ENCODE measurements around the gene NRXN3. TPM values are rescaled to one million over a fixed set of nuclear protein-coding genes. Genes with fewer than 3 reads are reported as not detected.

The NRXN3 gene
- total RNA-seq, 1 experiment from 2014 or later = not detected

DNA sequence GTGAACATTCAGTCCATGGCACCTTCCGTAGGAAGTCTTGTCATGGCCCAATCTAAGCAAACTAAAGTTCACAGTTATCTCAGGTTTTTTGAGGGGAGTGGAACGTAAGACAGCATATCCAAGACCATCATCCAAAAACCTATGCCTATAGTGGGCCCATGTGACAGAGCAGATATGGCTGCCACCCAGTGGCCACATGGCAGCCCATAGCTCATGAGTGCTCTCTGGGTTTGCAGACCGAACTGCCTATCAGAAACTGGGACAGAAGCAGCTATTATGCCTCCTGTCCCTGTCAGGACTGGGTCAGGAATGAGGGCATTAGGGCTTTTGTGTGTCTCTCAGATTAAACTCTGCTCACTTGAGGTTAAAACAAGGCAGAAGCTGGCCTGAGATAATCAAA, 503.7 kb downstream of the NRXN3 start:
- intact Hi-C loops (cut with micrococcal nuclease) = no loop called here
- H3K9ac ChIP-seq (ENCODE audit: low read length) = no peak overlapping the region
- ChIA-PET RAD21 (ENCODE audit: low non-redundant PET in 1 of 2, low total read pairs in 2 of 2, uncharacterized antibody in 2 of 2, unreplicated experiment in 2 of 2) (no interaction called here), CTCF (no interaction called here), POLR2A (no interaction called here)
- H3K9me2 ChIP-seq (ENCODE audit: insufficient read depth) = no peaks in the 10 kb centered on the region
- H3K9me3 ChIP-seq (ENCODE audit: control insufficient read depth in 1 of 2, insufficient read depth in 1 of 2, low read depth in 1 of 2, low read length in 2 of 2) = no peaks in the 10 kb centered on the region; a peak in 1 of 4 replicates
- no peaks in the 10 kb centered on the region for H3K79me2 ChIP-seq (ENCODE audit: insufficient read depth, low read length)
- H3K36me3 ChIP-seq (ENCODE audit: control insufficient read depth in 1 of 2, insufficient read depth in 2 of 2, low read length in 2 of 2) = no peaks in the 10 kb centered on the region
- TF ChIP-seq TCF7L2 (IDR thresholded peaks at IDR 0.05; ENCODE audit: borderline replicate concordance, extremely low read depth, insufficient read depth, insufficient read length) (no peak), POLR2AphosphoS5 (IDR thresholded peaks at IDR 0.05; ENCODE audit: low read depth, low read length) (no peak), EGR1 (IDR thresholded peaks at IDR 0.05; ENCODE audit: low read depth) (no peak), SP1 (IDR thresholded peaks at IDR 0.05; ENCODE audit: low read depth) (no peak), JUND (IDR thresholded peaks at IDR 0.05) (no peak), YY1 (IDR thresholded peaks at IDR 0.05; ENCODE audit: extremely low read depth, insufficient replicate concordance, low read depth, low read length) (no peak), FOSL1 (IDR thresholded peaks at IDR 0.05; ENCODE audit: low read depth) (no peak), RAD21 (IDR thresholded peaks at IDR 0.05; ENCODE audit: low read depth) (no peak), EZH2 (IDR thresholded peaks at IDR 0.05) (no peak), ELF1 (IDR thresholded peaks at IDR 0.05; ENCODE audit: borderline replicate concordance, low read depth) (no peak), ZNF274 (IDR thresholded peaks at IDR 0.05; ENCODE audit: low read depth, low read length) (no peak), SIN3A (IDR thresholded peaks at IDR 0.05; ENCODE audit: low read depth) (no peak), CEBPB (IDR thresholded peaks at IDR 0.05; ENCODE audit: low read depth) (no peak)
- TF ChIP-seq, protein P1, sequence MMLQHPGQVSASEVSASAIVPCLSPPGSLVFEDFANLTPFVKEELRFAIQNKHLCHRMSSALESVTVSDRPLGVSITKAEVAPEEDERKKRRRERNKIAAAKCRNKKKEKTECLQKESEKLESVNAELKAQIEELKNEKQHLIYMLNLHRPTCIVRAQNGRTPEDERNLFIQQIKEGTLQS (IDR thresholded peaks at IDR 0.05) = no peak
- TF ChIP-seq, protein P2, sequence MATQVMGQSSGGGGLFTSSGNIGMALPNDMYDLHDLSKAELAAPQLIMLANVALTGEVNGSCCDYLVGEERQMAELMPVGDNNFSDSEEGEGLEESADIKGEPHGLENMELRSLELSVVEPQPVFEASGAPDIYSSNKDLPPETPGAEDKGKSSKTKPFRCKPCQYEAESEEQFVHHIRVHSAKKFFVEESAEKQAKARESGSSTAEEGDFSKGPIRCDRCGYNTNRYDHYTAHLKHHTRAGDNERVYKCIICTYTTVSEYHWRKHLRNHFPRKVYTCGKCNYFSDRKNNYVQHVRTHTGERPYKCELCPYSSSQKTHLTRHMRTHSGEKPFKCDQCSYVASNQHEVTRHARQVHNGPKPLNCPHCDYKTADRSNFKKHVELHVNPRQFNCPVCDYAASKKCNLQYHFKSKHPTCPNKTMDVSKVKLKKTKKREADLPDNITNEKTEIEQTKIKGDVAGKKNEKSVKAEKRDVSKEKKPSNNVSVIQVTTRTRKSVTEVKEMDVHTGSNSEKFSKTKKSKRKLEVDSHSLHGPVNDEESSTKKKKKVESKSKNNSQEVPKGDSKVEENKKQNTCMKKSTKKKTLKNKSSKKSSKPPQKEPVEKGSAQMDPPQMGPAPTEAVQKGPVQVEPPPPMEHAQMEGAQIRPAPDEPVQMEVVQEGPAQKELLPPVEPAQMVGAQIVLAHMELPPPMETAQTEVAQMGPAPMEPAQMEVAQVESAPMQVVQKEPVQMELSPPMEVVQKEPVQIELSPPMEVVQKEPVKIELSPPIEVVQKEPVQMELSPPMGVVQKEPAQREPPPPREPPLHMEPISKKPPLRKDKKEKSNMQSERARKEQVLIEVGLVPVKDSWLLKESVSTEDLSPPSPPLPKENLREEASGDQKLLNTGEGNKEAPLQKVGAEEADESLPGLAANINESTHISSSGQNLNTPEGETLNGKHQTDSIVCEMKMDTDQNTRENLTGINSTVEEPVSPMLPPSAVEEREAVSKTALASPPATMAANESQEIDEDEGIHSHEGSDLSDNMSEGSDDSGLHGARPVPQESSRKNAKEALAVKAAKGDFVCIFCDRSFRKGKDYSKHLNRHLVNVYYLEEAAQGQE (IDR thresholded peaks at IDR 0.05; ENCODE audit: low read depth) = no peak
- TF ChIP-seq, protein P3, sequence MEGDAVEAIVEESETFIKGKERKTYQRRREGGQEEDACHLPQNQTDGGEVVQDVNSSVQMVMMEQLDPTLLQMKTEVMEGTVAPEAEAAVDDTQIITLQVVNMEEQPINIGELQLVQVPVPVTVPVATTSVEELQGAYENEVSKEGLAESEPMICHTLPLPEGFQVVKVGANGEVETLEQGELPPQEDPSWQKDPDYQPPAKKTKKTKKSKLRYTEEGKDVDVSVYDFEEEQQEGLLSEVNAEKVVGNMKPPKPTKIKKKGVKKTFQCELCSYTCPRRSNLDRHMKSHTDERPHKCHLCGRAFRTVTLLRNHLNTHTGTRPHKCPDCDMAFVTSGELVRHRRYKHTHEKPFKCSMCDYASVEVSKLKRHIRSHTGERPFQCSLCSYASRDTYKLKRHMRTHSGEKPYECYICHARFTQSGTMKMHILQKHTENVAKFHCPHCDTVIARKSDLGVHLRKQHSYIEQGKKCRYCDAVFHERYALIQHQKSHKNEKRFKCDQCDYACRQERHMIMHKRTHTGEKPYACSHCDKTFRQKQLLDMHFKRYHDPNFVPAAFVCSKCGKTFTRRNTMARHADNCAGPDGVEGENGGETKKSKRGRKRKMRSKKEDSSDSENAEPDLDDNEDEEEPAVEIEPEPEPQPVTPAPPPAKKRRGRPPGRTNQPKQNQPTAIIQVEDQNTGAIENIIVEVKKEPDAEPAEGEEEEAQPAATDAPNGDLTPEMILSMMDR (IDR thresholded peaks at IDR 0.05 in 2 of 3, conservative IDR thresholded peaks at IDR 0.05 in 1 of 3; ENCODE audit: borderline replicate concordance in 1 of 3, insufficient read depth in 1 of 3, low read depth in 2 of 3, low read length in 2 of 3) = no peak
- BruUV-seq (replicated peaks) = no TSS peak
- H4K20me1 ChIP-seq (ENCODE audit: insufficient read depth) = no peaks in the 10 kb centered on the region
- ATAC-seq (no peak), DNase-seq (ENCODE audit: low read depth, low spot score) (no peak)
- H3K4me3 ChIP-seq (replicated peaks in 1 of 2; ENCODE audit: low read depth in 1 of 2, low read length in 2 of 2) = no peak overlapping the region
- no peak overlapping the region for H2AFZ ChIP-seq (ENCODE audit: low read depth, low read length, poor library complexity, severe bottlenecking)
- H3K4me2 ChIP-seq (ENCODE audit: low read length) = no peak overlapping the region
- H3K4me1 ChIP-seq (ENCODE audit: control insufficient read depth in 1 of 2, insufficient read depth in 2 of 2, low read length in 2 of 2) = no peaks in the 10 kb centered on the region
- H3K27me3 ChIP-seq (ENCODE audit: insufficient read depth, low read length) = no peaks in the 10 kb centered on the region
- H3K27ac ChIP-seq (ENCODE audit: low read depth, low read length) = no peak overlapping the region

All from HCT116 (cell line).